Cardiac fibroblast (primary cell): ENCODE results near the gene CACNA2D4.

Source experiments
- DNase-seq, 2 donors: peaks; one replicate each; pipeline versions ENCODE4 v3.0.0 to v3.0.0-alpha.2; 2010; ENCODE audit warnings: low read depth in 2 of 2
- H3K4me3 ChIP-seq, 2 donors: replicated peaks in 1 of 2; 1 replicate in 1 of 2; 2 replicates in 1 of 2; pipeline ENCODE4 v1.5.1; 2011; ENCODE audit warnings: low read depth in 2 of 2, low read length in 2 of 2, mild to moderate bottlenecking in 2 of 2, moderate library complexity in 1 of 2
- CTCF ChIP-seq: IDR thresholded peaks from one replicate; pipeline ENCODE4 v1.5.1; 2011; ENCODE audit warnings: low read depth, mild to moderate bottlenecking, low read length, inconsistent platforms

Gene CACNA2D4

GRCh38 chr12:1936406-1937320 is 18.2 kb upstream of the CACNA2D4 start:
- TF ChIP-seq CTCF: no peak
- DNase-seq: peak; percentile 50 to 72
- no peak overlapping the region for H3K4me3 ChIP-seq

DNA sequence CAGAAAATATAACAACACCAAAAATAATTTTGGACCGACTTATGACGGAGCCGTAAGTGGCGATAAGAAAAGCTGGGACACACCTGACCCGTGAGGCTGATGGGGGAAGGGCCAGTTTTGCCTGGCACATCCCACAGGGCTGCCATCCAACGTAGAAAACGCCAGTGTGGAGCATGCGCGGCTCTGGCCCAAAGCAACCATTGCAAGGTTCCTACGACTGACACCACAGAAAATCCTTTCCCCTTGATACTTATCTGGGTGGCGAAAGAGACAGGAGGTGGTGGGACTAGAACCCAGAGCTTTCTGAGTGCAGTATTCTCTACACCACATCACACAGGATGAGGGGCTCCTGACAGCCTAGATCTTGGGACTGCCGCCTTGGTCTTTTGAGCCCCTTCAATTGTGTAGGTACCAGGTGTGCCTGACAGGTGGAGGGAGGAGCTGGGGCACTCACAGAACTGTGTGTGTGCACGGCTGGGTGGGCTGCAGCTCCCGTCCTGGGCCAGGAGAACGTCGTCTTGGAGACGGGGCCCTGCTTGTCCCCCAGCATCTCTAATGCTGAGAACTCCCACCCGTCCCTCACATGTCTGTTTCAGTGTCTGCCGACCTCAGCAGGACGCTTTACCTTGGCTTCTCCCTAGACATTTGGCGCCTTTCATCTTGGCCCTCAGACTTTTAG is 17.4 kb upstream of the CACNA2D4 start:
- no peak overlapping the region for H3K4me3 ChIP-seq
- no peak for DNase-seq
- no peak for TF ChIP-seq CTCF

DNA sequence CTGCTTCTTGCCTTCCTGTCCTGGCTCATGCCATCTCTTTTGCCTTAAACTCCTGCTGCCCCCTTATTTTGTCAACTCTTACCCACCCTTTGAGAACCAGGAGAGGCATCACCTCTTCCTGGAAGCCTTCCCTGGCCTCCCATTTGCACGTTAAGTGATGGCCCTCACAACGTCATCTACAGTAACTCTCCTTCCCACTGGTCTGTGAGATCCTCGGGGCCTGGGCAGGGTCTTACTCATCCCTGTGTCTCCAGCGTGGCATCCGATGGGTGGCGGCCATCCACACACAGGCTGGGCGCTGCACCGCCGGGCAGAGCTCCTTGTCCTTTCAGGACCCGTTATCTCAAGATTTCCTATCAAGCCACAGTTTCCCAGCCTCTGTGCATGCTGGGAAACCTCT is 16.8 kb upstream of the CACNA2D4 start:
- no peak for DNase-seq
- no peak overlapping the region for H3K4me3 ChIP-seq

GRCh38 chr12:1934831-1935230 is 16.4 kb upstream of the CACNA2D4 start:
- no peak overlapping the region for H3K4me3 ChIP-seq
- TF ChIP-seq CTCF: no peak
- no peak for DNase-seq

More for the DNA sequence above, 16.8 kb upstream of the CACNA2D4 start:
- no peak for TF ChIP-seq CTCF

- DNase-seq: no peak
- no peak overlapping the region for H3K4me3 ChIP-seq
- TF ChIP-seq CTCF: no peak
Measured at GRCh38 chr12:1934068-1934467, 15.6 kb upstream of the CACNA2D4 start.

DNA sequence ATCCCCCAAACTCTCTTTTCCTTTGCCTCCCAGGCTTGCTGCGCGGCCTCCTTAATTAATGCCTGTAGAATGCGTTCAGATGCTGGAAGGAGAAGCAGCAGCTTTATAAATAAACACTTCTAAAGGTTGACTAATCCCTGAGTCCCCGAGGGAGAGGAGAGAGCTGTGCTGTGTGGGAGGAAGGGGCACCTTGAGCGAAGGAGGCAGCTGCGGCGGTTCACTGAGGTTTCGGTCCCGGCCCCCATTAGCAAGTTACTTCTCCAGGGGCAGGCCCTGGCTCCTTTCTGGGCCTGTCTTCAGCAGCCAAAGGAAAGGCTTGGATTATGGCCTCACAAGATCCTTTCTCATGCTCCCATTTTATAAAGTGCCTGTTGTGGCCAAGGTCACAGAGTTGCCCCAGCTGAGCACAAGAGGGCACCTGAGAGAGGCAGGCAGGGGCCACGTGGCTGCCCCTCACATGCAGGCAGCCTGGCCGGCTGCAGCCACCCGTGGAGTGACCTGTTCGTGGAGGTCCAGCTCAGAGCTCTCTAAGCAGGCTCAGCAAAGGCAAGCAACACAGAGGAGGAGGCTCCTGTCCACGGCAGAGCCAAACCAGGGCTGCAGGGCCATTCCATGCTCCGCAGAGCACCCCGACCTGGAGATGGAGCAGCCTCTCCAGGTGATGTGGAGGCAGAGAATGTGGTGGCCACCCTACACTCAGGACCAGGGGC is 15.0 kb upstream of the CACNA2D4 start:
- TF ChIP-seq CTCF: no peak
- H3K4me3 ChIP-seq: no peak overlapping the region
- no peak for DNase-seq
